Endothelial cell of umbilical vein (primary cell): Measurements from ENCODE around the gene GNB1L. TPM values are rescaled to one million over a fixed set of nuclear protein-coding genes. Genes with fewer than 3 reads are reported as not detected.

Experiments
- BruUV-seq: library from RNA; stranded (reverse); fragments of 400-500 nt; replicated peaks from 2 replicates; lab custom pipeline; 2021; lab: Mats Ljungman, UMichigan
- CTCF ChIA-PET: fragments of 300-600, 350-600 bp; sonication (Branson Sonifier 250); formaldehyde crosslinking; loops from one replicate; lab custom pipeline; 2021; ENCODE audit warnings: antibody characterized with exemption, inconsistent platforms; lab: Charles Lee
- POLR2A ChIA-PET: fragments of 300-600, 350-600 bp; sonication (Branson Sonifier 250); formaldehyde crosslinking; loops from one replicate; lab custom pipeline; 2021; ENCODE audit warnings: antibody characterized with exemption, inconsistent platforms; lab: Charles Lee
- DNase-seq: peaks from one replicate; pipeline ENCODE4 v3.0.0-alpha.2; 2011; ENCODE audit warnings: low read depth, low spot score
- FAIRE-seq: peaks from 2 replicates; lab custom pipeline; 2011; peaks lifted over from hg19 to GRCh38; lab: Jason Lieb, UNC
- H2AFZ ChIP-seq: 2 replicates; pipeline ENCODE4 v1.6.0; 2012; ENCODE audit warnings: low read depth, low read length, control low read depth, inconsistent platforms
- H3K27ac ChIP-seq: 2 replicates; pipeline ENCODE4 v1.5.1; 2011; ENCODE audit warnings: low read depth, mild to moderate bottlenecking, control low read depth, low read length, moderate library complexity; ENCODE audit not compliant: insufficient read depth
- H3K27me3 ChIP-seq, 2 experiments: 2 replicates each; pipeline versions ENCODE4 v1.6.0 to v1.6.1; 2011; ENCODE audit warnings: low read length in 2 of 2, mixed read lengths in 1 of 2; ENCODE audit not compliant: control insufficient read depth in 2 of 2, insufficient read depth in 2 of 2
- H3K36me3 ChIP-seq, 2 experiments: 2 replicates in 1 of 2; 3 replicates in 1 of 2; pipeline ENCODE4 v1.5.1; 2011; ENCODE audit warnings: low read length in 2 of 2, mild to moderate bottlenecking in 1 of 2, moderate library complexity in 1 of 2; ENCODE audit not compliant: control insufficient read depth in 2 of 2, insufficient read depth in 2 of 2; ENCODE audit errors: extremely low read depth in 1 of 2
- H3K4me1 ChIP-seq: 3 replicates; pipeline ENCODE4 v1.5.1; 2011; ENCODE audit warnings: mild to moderate bottlenecking, low read length; ENCODE audit not compliant: control insufficient read depth, insufficient read depth; ENCODE audit errors: extremely low read depth
- H3K4me2 ChIP-seq: 2 replicates; pipeline ENCODE4 v1.6.1; 2011; ENCODE audit warnings: low read length, control low read depth, mixed read lengths; ENCODE audit not compliant: insufficient read depth
- H3K4me3 ChIP-seq, 3 experiments: fragments of 200-600 bp in 1 of 3; sonication (generic), shearing (Covaris generic) in 1 of 3; replicated peaks in 1 of 3; 2 replicates each; pipeline ENCODE4 v1.5.1; 2011 to 2016; ENCODE audit warnings: control low read depth in 3 of 3, low read length in 3 of 3, mild to moderate bottlenecking in 2 of 3, inconsistent platforms in 1 of 3, low read depth in 1 of 3, moderate library complexity in 1 of 3; ENCODE audit not compliant: insufficient read depth in 1 of 3
- H3K79me2 ChIP-seq: 2 replicates; pipeline ENCODE4 v1.6.0; 2012; ENCODE audit warnings: low read length, inconsistent platforms; ENCODE audit not compliant: control insufficient read depth, insufficient read depth
- H3K9ac ChIP-seq: replicated peaks from 2 replicates; pipeline ENCODE3; 2011; ENCODE audit warnings: low read length, control low read depth; ENCODE audit not compliant: insufficient read depth; ENCODE audit errors: extremely low read depth
- H3K9me1 ChIP-seq: replicated peaks from 3 replicates; pipeline ENCODE4 v1.6.0; 2011; ENCODE audit warnings: mild to moderate bottlenecking, low read length; ENCODE audit not compliant: control insufficient read depth, insufficient read depth; ENCODE audit errors: extremely low read depth
- H3K9me3 ChIP-seq: replicated peaks from 2 replicates; pipeline ENCODE4 v1.5.1; 2012; ENCODE audit warnings: low read length, inconsistent platforms; ENCODE audit not compliant: control insufficient read depth, insufficient read depth
- H4K20me1 ChIP-seq: replicated peaks from 2 replicates; pipeline ENCODE3; 2011; ENCODE audit warnings: mild to moderate bottlenecking, low read length; ENCODE audit not compliant: control insufficient read depth, insufficient read depth; ENCODE audit errors: extremely low read depth
- MYC ChIP-seq: IDR thresholded peaks from one replicate; pipeline ENCODE4 v1.6.1; 2011; ENCODE audit warnings: mild to moderate bottlenecking, low read depth, low read length
- POLR2A ChIP-seq: IDR thresholded peaks from 2 replicates; pipeline ENCODE4 v1.6.1; 2012; ENCODE audit warnings: low read depth, mild to moderate bottlenecking, control low read depth, low read length
- dilution Hi-C: fragments of 300-500 bp; cut with MboI; formaldehyde crosslinking; loops from one replicate; pipeline ENCODE4 v1.15.0; 2019; ENCODE audit warnings: low sequenced_read_pairs; ENCODE audit not compliant: extremely low pct_ligation_motif_present
- intact Hi-C: fragments of 100-400 bp; cut with micrococcal nuclease; formaldehyde crosslinking; loops from one replicate; pipeline ENCODE4 v1.10.0; 2022
- polyA plus RNA-seq, 4 experiments: library from polyadenylated mRNA; depleted of rRNA in 3 of 4; stranded (reverse) in 3 of 4; unstranded in 1 of 4; fragments of >200 nt; gene quantifications; 2 replicates each; pipeline versions ENCODE4 v1.2.1 to v1.2.3, GENCODE V29; 2011 to 2012; ENCODE audit warnings: missing spikeins in 1 of 4
- total RNA-seq: library from RNA; stranded (reverse); gene quantifications from 2 replicates; pipeline ENCODE4 v1.2.3, GENCODE V29; 2021
- TF ChIP-seq, protein P1 (sequence below), 2 donors: IDR thresholded peaks; 1 replicate in 1 of 2; 2 replicates in 1 of 2; pipeline ENCODE4 v1.5.1; 2011; ENCODE audit warnings: low read length in 2 of 2, mild to moderate bottlenecking in 2 of 2, moderate library complexity in 2 of 2, control low read depth in 1 of 2, inconsistent platforms in 1 of 2, low read depth in 1 of 2; ENCODE audit not compliant: insufficient read depth in 1 of 2; ENCODE audit errors: extremely low read depth in 1 of 2
- TF ChIP-seq, protein P2 (sequence below): IDR thresholded peaks from 2 replicates; pipeline ENCODE4 v1.6.1; 2011; ENCODE audit not compliant: insufficient read depth, insufficient read length

The GNB1L gene
- total and polyA plus RNA-seq, 2 donors (not counting 3 experiments of a cell fraction or from before 2014, with no cell fraction given): 5.4 to 5.9 TPM

DNA sequence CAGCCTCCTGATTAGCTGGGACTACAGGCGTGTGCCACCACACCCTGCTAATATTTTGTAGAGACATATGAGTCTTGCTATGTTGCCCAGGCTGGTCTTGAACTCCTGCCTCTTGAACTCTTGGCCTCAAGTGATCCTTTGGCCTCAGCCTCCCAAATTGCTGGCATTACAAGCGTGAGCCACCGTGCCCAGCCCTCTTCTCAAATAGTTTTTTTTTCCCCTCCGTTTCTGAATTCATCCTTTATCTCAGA is 82.3 kb downstream of the GNB1L start:
- no peak overlapping the region for H3K4me2 ChIP-seq
- intact Hi-C loops (loop anchor here (2.0 to 5.0 kb wide), 3 partner anchors 34 to 140 kb away; no protein-coding TSS in a partner anchor), dilution Hi-C loops (no loop called here)
- TF ChIP-seq MYC: no peak
- TF ChIP-seq, protein P1, sequence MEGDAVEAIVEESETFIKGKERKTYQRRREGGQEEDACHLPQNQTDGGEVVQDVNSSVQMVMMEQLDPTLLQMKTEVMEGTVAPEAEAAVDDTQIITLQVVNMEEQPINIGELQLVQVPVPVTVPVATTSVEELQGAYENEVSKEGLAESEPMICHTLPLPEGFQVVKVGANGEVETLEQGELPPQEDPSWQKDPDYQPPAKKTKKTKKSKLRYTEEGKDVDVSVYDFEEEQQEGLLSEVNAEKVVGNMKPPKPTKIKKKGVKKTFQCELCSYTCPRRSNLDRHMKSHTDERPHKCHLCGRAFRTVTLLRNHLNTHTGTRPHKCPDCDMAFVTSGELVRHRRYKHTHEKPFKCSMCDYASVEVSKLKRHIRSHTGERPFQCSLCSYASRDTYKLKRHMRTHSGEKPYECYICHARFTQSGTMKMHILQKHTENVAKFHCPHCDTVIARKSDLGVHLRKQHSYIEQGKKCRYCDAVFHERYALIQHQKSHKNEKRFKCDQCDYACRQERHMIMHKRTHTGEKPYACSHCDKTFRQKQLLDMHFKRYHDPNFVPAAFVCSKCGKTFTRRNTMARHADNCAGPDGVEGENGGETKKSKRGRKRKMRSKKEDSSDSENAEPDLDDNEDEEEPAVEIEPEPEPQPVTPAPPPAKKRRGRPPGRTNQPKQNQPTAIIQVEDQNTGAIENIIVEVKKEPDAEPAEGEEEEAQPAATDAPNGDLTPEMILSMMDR (IDR thresholded peaks at IDR 0.05; ENCODE audit: extremely low read depth in 1 of 2, insufficient read depth in 1 of 2, low read depth in 1 of 2, low read length in 2 of 2): no peak
- TF ChIP-seq, protein P2, sequence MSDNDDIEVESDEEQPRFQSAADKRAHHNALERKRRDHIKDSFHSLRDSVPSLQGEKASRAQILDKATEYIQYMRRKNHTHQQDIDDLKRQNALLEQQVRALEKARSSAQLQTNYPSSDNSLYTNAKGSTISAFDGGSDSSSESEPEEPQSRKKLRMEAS: no peak
- TF ChIP-seq POLR2A: no peak
- no TSS peak for BruUV-seq
- DNase-seq (no peak), FAIRE-seq (no peak)
- no peaks in the 10 kb centered on the region for H3K9me3 ChIP-seq
- no peak overlapping the region for H3K9ac ChIP-seq
- ChIA-PET CTCF (interaction anchor here (0.8 to 2.7 kb wide), 10 partner anchors 9 to 138 kb away, joined by 3 to 28 read pairs (median 7); no protein-coding TSS in a partner anchor), POLR2A (interaction anchor here (0.6 kb wide), 1 partner anchor 149 kb away, joined by 4 read pairs; no protein-coding TSS in a partner anchor)
- H3K27me3 ChIP-seq: peaks cover 6 to 12% of the 10 kb centered on the region in 2 experiments
- H4K20me1 ChIP-seq: no peaks in the 10 kb centered on the region
- H3K4me3 ChIP-seq: no peak overlapping the region
- H3K4me1 ChIP-seq: peaks cover 12% of the 10 kb centered on the region
- peaks cover 0 to 3% of the 10 kb centered on the region in 2 experiments for H3K36me3 ChIP-seq
- no peaks in the 10 kb centered on the region for H3K9me1 ChIP-seq
- no peak overlapping the region for H2AFZ ChIP-seq
- H3K27ac ChIP-seq: no peak overlapping the region
- H3K79me2 ChIP-seq: no peaks in the 10 kb centered on the region
